GM23338 (cell line): ENCODE results near the gene PPP1R15B. TPM values are rescaled to one million over a fixed set of nuclear protein-coding genes. Genes with fewer than 3 reads are reported as not detected.

Experiments
- ATAC-seq: fragments of 200-7000 bp; cut with Tn5 transposase; 3 replicates; pipeline ENCODE4 v1.9.1; 2020
- DNase-seq: peaks from one replicate; pipeline ENCODE4 v3.0.0-alpha.2; 2015; ENCODE audit warnings: low spot score
- H2AFZ ChIP-seq: fragments of 200-600 bp; sonication (generic); 2 replicates; pipeline ENCODE4 v1.8.0; 2016; ENCODE audit warnings: antibody characterized with exemption, mild to moderate bottlenecking, moderate library complexity
- H3F3A ChIP-seq: fragments of 200-600 bp; sonication (generic); replicated peaks from 2 replicates; pipeline ENCODE4 v1.8.0; 2017; ENCODE audit warnings: antibody characterized with exemption, mixed run types, low read depth
- H3K27ac ChIP-seq: fragments of 200-600 bp; sonication (generic); 2 replicates; pipeline ENCODE4 v1.6.1; 2016; ENCODE audit warnings: low read depth
- H3K27me3 ChIP-seq: fragments of 200-600 bp; sonication (generic); 2 replicates; pipeline ENCODE4 v1.8.0; 2016; ENCODE audit warnings: mild to moderate bottlenecking, mixed run types, moderate library complexity; ENCODE audit not compliant: insufficient read depth
- H3K36me3 ChIP-seq: fragments of 200-600 bp; sonication (generic); 2 replicates; pipeline ENCODE4 v1.8.0; 2016; ENCODE audit warnings: mild to moderate bottlenecking; ENCODE audit not compliant: insufficient read depth
- H3K4me1 ChIP-seq: fragments of 200-600 bp; sonication (generic); 2 replicates; pipeline ENCODE4 v1.8.0; 2016; ENCODE audit warnings: mild to moderate bottlenecking, moderate library complexity; ENCODE audit not compliant: insufficient read depth
- H3K4me2 ChIP-seq: fragments of 200-600 bp; sonication (generic); 2 replicates; pipeline ENCODE4 v1.7.1; 2017; ENCODE audit warnings: mixed run types
- H3K4me3 ChIP-seq: fragments of 200-600 bp; sonication (generic); 2 replicates; pipeline ENCODE4 v1.6.1; 2016; ENCODE audit warnings: mixed run types
- H3K79me2 ChIP-seq: fragments of 200-600 bp; sonication (generic); replicated peaks from 2 replicates; pipeline ENCODE4 v1.8.0; 2017; ENCODE audit warnings: mild to moderate bottlenecking; ENCODE audit not compliant: insufficient read depth
- H3K9me2 ChIP-seq: fragments of 200-600 bp; sonication (generic); 2 replicates; pipeline ENCODE4 v1.8.0; 2017; ENCODE audit not compliant: insufficient read depth
- H4K20me1 ChIP-seq: fragments of 200-600 bp; sonication (generic); replicated peaks from 2 replicates; pipeline ENCODE4 v1.8.0; 2017; ENCODE audit warnings: mild to moderate bottlenecking; ENCODE audit not compliant: insufficient read depth
- H3K27ac Mint-ChIP-seq: 2 replicates; pipeline ENCODE4 v1.8.0; 2020; ENCODE audit warnings: inconsistent platforms, mild to moderate bottlenecking, moderate library complexity, mixed read lengths
- H3K27me3 Mint-ChIP-seq: 3 replicates; pipeline ENCODE4 v1.8.0; 2022; ENCODE audit warnings: low read depth, mild to moderate bottlenecking, moderate library complexity, mixed read lengths, inconsistent platforms; ENCODE audit not compliant: insufficient read depth, poor library complexity
- H3K36me3 Mint-ChIP-seq: 3 replicates; pipeline ENCODE4 v1.8.0; 2021; ENCODE audit warnings: low read depth, mild to moderate bottlenecking, inconsistent platforms, moderate library complexity, mixed read lengths
- H3K4me1 Mint-ChIP-seq: 3 replicates; pipeline ENCODE4 v1.8.0; 2020; ENCODE audit warnings: mild to moderate bottlenecking, inconsistent platforms, mixed read lengths
- H3K4me3 Mint-ChIP-seq: 3 replicates; pipeline ENCODE4 v1.8.0; 2021; ENCODE audit warnings: moderate library complexity, mild to moderate bottlenecking, inconsistent platforms, mixed read lengths
- H3K9me3 Mint-ChIP-seq: 3 replicates; pipeline ENCODE4 v1.8.0; 2020; ENCODE audit warnings: moderate library complexity, mild to moderate bottlenecking, inconsistent platforms, mixed read lengths
- CREB1 ChIP-seq: fragments of 250-450 bp; sonication (Bioruptor Pico); IDR thresholded peaks from 2 replicates; pipeline ENCODE4 v1.5.0; 2020; ENCODE audit warnings: low read depth, mild to moderate bottlenecking, moderate library complexity
- EZH2 ChIP-seq: fragments of 200-600 bp; sonication (generic); IDR thresholded peaks from one replicate; pipeline ENCODE4 v1.8.0; 2017; ENCODE audit warnings: antibody characterized with exemption, mild to moderate bottlenecking, low read depth; ENCODE audit not compliant: unreplicated experiment
- EZH2phosphoT487 ChIP-seq: fragments of 200-600 bp; sonication (generic); IDR thresholded peaks from one replicate; pipeline ENCODE4 v1.8.1; 2018; ENCODE audit warnings: antibody characterized with exemption; ENCODE audit not compliant: unreplicated experiment
- JUNB ChIP-seq: IDR thresholded peaks from one replicate; pipeline ENCODE4 v1.6.1; 2016; ENCODE audit warnings: antibody characterized with exemption; ENCODE audit not compliant: unreplicated experiment
- NANOG ChIP-seq: IDR thresholded peaks from 2 replicates; pipeline ENCODE4 v1.6.1; 2016; ENCODE audit warnings: antibody characterized with exemption, borderline replicate concordance
- POLR2AphosphoS5 ChIP-seq: IDR thresholded peaks from 2 replicates; pipeline ENCODE4 v1.6.1; 2016; ENCODE audit warnings: antibody characterized with exemption, low read depth
- STAT1 ChIP-seq: IDR thresholded peaks from one replicate; pipeline ENCODE4 v1.6.1; 2016; ENCODE audit warnings: antibody characterized with exemption; ENCODE audit not compliant: unreplicated experiment
- ZNF114 ChIP-seq: fragments of 250-450 bp; sonication (Bioruptor Pico); IDR thresholded peaks from 2 replicates; pipeline ENCODE4 v1.5.0; 2020; ENCODE audit warnings: mild to moderate bottlenecking, moderate library complexity
- ZNF331 ChIP-seq: fragments of 250-450 bp; sonication (Bioruptor Pico); IDR thresholded peaks from 2 replicates; pipeline ENCODE4 v1.5.0; 2020; ENCODE audit warnings: low read depth, mild to moderate bottlenecking, moderate library complexity
- polyA plus RNA-seq: library from polyadenylated mRNA; unstranded; fragments of >200 nt; fragmentation: Nextera tagmentation; extraction: Ambion mirVana; gene quantifications from 2 replicates; pipeline ENCODE4 v1.2.1, GENCODE V29; 2016
- total RNA-seq: library from RNA; depleted of rRNA; stranded (reverse); fragments of >200 nt; shearing (Covaris generic); gene quantifications from 2 replicates; pipeline ENCODE4 v1.2.3, GENCODE V29; 2014
- TF ChIP-seq, protein P1 (sequence below), 2 experiments: fragments of 200-600 bp in 1 of 2; sonication (generic) in 1 of 2; conservative IDR thresholded peaks; 2 replicates each; pipeline versions ENCODE4 v1.5.1 to v1.6.1; 2016 to 2017; ENCODE audit warnings: antibody characterized with exemption in 2 of 2, low read depth in 2 of 2, mild to moderate bottlenecking in 2 of 2, moderate library complexity in 1 of 2
- TF ChIP-seq, protein P2 (sequence below): fragments of 250-450 bp; sonication (Bioruptor Pico); IDR thresholded peaks from 2 replicates; pipeline ENCODE4 v1.5.0; 2020; ENCODE audit warnings: mild to moderate bottlenecking, moderate library complexity
- TF ChIP-seq, protein P3 (sequence below): IDR thresholded peaks from one replicate; pipeline ENCODE4 v1.6.1; 2018; ENCODE audit warnings: antibody characterized with exemption; ENCODE audit not compliant: unreplicated experiment
- TF ChIP-seq, protein P4 (sequence below): IDR thresholded peaks from 2 replicates; pipeline ENCODE4 v1.6.1; 2016; ENCODE audit warnings: antibody characterized with exemption

The PPP1R15B gene
- total and polyA plus RNA-seq, 2 experiments from 2014 or later, result 17.3 to 64.3 TPM

DNA sequence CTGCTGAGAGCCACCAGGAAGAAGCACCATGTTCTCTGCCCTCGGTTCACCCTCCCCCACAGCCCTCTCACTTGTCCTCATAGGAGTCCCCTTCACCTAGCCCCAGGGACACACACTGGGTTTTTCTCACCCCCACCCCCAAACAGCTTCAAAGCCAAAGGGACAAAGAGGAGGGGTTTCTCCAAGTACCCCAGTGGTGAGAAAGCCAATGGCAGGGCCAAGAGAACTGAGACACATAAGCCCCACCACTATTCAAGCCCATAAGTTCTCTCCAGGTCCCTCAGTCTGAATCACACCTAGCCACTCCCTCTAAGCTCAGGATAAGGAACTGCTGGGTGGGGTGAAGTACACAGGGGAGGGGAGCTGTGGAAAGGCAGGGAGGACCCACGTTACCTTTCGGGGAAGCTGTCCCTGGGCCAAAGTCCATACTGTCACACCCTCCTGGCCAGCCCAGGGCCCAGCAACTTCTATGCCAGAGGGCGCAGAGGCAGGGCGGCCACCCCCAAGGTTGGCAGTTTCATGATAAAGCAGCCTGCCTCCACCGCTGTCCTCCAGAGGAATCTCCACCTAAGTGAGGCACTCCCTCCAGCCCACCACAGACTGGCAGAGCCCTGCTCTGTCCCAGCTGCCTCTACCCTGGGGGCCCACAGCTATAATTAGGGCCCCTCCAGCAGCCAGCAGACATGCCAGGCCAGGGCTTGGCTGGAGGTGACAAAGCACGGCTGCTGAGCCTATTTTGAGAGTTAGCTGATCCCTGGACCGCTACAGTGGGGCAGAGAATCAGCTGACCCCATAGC lies 39.0 kb upstream of the PPP1R15B start:
- Histone ChIP-seq H3K27me3 (no peaks in the 10 kb centered on the region), H3K36me3 (peaks cover under 1% of the 10 kb centered on the region; the same call in 1 of the 2 replicates), H3K27ac (no peak overlapping the region), H3K79me2 (no peaks in the 10 kb centered on the region), H3F3A (0 out of 2 replicates have a peak, but pooled peaks cover 9% of the 10 kb centered on the region), H3K4me1 (peaks cover 31% of the 10 kb centered on the region), H3K4me2 (no peak overlapping the region), H3K9me2 (no peaks in the 10 kb centered on the region), H2AFZ (no peak overlapping the region), H4K20me1 (no peaks in the 10 kb centered on the region), H3K4me3 (no peak overlapping the region)
- H3K4me1 Mint-ChIP-seq, result peaks cover 57% of the 10 kb centered on the region
- DNase-seq (peak; percentile 10), ATAC-seq (no peak)
- no peak overlapping the region for H3K27ac Mint-ChIP-seq
- TF ChIP-seq, protein P1, sequence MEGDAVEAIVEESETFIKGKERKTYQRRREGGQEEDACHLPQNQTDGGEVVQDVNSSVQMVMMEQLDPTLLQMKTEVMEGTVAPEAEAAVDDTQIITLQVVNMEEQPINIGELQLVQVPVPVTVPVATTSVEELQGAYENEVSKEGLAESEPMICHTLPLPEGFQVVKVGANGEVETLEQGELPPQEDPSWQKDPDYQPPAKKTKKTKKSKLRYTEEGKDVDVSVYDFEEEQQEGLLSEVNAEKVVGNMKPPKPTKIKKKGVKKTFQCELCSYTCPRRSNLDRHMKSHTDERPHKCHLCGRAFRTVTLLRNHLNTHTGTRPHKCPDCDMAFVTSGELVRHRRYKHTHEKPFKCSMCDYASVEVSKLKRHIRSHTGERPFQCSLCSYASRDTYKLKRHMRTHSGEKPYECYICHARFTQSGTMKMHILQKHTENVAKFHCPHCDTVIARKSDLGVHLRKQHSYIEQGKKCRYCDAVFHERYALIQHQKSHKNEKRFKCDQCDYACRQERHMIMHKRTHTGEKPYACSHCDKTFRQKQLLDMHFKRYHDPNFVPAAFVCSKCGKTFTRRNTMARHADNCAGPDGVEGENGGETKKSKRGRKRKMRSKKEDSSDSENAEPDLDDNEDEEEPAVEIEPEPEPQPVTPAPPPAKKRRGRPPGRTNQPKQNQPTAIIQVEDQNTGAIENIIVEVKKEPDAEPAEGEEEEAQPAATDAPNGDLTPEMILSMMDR (conservative IDR thresholded peaks at IDR 0.05; ENCODE audit: low read depth in 2 of 2), result no peak
- TF ChIP-seq, protein P2, sequence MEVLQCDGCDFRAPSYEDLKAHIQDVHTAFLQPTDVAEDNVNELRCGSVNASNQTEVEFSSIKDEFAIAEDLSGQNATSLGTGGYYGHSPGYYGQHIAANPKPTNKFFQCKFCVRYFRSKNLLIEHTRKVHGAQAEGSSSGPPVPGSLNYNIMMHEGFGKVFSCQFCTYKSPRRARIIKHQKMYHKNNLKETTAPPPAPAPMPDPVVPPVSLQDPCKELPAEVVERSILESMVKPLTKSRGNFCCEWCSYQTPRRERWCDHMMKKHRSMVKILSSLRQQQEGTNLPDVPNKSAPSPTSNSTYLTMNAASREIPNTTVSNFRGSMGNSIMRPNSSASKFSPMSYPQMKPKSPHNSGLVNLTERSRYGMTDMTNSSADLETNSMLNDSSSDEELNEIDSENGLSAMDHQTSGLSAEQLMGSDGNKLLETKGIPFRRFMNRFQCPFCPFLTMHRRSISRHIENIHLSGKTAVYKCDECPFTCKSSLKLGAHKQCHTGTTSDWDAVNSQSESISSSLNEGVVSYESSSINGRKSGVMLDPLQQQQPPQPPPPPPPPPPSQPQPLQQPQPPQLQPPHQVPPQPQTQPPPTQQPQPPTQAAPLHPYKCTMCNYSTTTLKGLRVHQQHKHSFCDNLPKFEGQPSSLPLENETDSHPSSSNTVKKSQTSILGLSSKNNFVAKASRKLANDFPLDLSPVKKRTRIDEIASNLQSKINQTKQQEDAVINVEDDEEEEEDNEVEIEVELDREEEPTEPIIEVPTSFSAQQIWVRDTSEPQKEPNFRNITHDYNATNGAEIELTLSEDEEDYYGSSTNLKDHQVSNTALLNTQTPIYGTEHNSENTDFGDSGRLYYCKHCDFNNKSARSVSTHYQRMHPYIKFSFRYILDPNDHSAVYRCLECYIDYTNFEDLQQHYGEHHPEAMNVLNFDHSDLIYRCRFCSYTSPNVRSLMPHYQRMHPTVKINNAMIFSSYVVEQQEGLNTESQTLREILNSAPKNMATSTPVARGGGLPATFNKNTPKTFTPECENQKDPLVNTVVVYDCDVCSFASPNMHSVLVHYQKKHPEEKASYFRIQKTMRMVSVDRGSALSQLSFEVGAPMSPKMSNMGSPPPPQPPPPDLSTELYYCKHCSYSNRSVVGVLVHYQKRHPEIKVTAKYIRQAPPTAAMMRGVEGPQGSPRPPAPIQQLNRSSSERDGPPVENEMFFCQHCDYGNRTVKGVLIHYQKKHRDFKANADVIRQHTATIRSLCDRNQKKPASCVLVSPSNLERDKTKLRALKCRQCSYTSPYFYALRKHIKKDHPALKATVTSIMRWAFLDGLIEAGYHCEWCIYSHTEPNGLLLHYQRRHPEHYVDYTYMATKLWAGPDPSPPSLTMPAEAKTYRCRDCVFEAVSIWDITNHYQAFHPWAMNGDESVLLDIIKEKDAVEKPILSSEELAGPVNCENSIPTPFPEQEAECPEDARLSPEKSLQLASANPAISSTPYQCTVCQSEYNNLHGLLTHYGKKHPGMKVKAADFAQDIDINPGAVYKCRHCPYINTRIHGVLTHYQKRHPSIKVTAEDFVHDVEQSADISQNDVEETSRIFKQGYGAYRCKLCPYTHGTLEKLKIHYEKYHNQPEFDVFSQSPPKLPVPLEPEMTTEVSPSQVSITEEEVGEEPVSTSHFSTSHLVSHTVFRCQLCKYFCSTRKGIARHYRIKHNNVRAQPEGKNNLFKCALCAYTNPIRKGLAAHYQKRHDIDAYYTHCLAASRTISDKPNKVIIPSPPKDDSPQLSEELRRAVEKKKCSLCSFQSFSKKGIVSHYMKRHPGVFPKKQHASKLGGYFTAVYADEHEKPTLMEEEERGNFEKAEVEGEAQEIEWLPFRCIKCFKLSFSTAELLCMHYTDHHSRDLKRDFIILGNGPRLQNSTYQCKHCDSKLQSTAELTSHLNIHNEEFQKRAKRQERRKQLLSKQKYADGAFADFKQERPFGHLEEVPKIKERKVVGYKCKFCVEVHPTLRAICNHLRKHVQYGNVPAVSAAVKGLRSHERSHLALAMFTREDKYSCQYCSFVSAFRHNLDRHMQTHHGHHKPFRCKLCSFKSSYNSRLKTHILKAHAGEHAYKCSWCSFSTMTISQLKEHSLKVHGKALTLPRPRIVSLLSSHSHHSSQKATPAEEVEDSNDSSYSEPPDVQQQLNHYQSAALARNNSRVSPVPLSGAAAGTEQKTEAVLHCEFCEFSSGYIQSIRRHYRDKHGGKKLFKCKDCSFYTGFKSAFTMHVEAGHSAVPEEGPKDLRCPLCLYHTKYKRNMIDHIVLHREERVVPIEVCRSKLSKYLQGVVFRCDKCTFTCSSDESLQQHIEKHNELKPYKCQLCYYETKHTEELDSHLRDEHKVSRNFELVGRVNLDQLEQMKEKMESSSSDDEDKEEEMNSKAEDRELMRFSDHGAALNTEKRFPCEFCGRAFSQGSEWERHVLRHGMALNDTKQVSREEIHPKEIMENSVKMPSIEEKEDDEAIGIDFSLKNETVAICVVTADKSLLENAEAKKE (CRISPR knock-in tag), result no peak
- no peak for TF ChIP-seq NANOG
- no peak for TF ChIP-seq ZNF114 (CRISPR knock-in tag)
- no peak for TF ChIP-seq CREB1
- TF ChIP-seq, protein P3, sequence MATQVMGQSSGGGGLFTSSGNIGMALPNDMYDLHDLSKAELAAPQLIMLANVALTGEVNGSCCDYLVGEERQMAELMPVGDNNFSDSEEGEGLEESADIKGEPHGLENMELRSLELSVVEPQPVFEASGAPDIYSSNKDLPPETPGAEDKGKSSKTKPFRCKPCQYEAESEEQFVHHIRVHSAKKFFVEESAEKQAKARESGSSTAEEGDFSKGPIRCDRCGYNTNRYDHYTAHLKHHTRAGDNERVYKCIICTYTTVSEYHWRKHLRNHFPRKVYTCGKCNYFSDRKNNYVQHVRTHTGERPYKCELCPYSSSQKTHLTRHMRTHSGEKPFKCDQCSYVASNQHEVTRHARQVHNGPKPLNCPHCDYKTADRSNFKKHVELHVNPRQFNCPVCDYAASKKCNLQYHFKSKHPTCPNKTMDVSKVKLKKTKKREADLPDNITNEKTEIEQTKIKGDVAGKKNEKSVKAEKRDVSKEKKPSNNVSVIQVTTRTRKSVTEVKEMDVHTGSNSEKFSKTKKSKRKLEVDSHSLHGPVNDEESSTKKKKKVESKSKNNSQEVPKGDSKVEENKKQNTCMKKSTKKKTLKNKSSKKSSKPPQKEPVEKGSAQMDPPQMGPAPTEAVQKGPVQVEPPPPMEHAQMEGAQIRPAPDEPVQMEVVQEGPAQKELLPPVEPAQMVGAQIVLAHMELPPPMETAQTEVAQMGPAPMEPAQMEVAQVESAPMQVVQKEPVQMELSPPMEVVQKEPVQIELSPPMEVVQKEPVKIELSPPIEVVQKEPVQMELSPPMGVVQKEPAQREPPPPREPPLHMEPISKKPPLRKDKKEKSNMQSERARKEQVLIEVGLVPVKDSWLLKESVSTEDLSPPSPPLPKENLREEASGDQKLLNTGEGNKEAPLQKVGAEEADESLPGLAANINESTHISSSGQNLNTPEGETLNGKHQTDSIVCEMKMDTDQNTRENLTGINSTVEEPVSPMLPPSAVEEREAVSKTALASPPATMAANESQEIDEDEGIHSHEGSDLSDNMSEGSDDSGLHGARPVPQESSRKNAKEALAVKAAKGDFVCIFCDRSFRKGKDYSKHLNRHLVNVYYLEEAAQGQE, result no peak
- TF ChIP-seq JUNB, result no peak
- no peak for TF ChIP-seq POLR2AphosphoS5
- no peak for TF ChIP-seq ZNF331 (CRISPR knock-in tag)
- no peak for TF ChIP-seq EZH2
- no peak for TF ChIP-seq EZH2phosphoT487
- TF ChIP-seq, protein P4, sequence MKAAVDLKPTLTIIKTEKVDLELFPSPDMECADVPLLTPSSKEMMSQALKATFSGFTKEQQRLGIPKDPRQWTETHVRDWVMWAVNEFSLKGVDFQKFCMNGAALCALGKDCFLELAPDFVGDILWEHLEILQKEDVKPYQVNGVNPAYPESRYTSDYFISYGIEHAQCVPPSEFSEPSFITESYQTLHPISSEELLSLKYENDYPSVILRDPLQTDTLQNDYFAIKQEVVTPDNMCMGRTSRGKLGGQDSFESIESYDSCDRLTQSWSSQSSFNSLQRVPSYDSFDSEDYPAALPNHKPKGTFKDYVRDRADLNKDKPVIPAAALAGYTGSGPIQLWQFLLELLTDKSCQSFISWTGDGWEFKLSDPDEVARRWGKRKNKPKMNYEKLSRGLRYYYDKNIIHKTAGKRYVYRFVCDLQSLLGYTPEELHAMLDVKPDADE, result no peak
- no peak for TF ChIP-seq STAT1
- H3K4me3 Mint-ChIP-seq, result no peak overlapping the region
- H3K9me3 Mint-ChIP-seq, result no peaks in the 10 kb centered on the region; the same call in 2 of the 3 replicates
- H3K27me3 Mint-ChIP-seq, result peaks cover 27% of the 10 kb centered on the region
- H3K36me3 Mint-ChIP-seq, result peaks cover 27% of the 10 kb centered on the region
